HG03558 (cell line): ENCODE measurements around the gene FNTB.

ENCODE experiments used
- ATAC-seq: cut with Tn5 transposase; IDR thresholded peaks from one replicate; pipeline ENCODE4 v1.9.1; 2021; ENCODE audit warnings: moderate number of reproducible peaks; ENCODE audit not compliant: unreplicated experiment; ENCODE audit errors: extremely low read depth

FNTB gene

DNA sequence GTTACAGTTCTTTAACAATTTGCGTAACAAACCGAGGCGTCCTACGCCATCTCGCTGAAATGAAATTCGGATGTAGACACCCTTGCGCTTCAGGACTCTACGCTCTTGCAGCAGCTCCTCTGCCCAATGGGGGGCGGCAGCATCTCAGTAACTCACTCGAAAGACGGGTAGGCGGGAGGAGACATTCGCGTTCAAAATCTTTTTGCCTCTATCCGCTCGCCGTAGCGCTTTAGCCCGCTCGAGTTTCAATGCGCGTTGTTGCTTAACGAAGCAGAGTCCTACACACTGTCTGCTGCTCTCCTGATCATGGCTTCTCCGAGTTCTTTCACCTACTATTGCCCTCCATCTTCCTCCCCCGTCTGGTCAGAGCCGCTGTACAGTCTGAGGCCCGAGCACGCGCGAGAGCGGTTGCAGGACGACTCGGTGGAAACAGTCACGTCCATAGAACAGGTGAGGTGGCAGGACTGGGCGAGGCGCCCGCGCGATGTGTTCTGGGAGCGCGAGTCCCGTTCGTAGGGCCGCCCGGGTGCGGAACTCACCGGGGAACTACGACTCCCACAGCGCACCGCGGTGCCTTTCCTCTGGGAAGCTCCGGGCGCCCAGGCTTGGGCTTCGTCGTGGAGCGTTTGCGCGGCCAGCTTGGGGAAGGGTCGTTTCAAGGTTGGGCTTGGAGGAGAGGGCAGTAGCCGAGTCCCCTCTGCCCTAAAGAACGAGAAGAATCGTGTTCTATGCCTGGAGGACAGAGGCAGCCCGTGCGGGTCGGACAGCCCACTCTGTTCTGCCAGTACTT lies at the start of gene FNTB:
Gene FNTB (plus strand): TSS at position 248 of the 790 bp plus-strand sequence. CDS start 59 bp downstream, at position 307.
- ATAC-seq, result peak; percentile 79

GRCh38 chr14:64937171-64937820 lies 49.4 kb upstream of the FNTB start:
- no peak for ATAC-seq

- ATAC-seq, result no peak
Measured at GRCh38 chr14:64937821-64938193, 48.9 kb upstream of the FNTB start.

DNA sequence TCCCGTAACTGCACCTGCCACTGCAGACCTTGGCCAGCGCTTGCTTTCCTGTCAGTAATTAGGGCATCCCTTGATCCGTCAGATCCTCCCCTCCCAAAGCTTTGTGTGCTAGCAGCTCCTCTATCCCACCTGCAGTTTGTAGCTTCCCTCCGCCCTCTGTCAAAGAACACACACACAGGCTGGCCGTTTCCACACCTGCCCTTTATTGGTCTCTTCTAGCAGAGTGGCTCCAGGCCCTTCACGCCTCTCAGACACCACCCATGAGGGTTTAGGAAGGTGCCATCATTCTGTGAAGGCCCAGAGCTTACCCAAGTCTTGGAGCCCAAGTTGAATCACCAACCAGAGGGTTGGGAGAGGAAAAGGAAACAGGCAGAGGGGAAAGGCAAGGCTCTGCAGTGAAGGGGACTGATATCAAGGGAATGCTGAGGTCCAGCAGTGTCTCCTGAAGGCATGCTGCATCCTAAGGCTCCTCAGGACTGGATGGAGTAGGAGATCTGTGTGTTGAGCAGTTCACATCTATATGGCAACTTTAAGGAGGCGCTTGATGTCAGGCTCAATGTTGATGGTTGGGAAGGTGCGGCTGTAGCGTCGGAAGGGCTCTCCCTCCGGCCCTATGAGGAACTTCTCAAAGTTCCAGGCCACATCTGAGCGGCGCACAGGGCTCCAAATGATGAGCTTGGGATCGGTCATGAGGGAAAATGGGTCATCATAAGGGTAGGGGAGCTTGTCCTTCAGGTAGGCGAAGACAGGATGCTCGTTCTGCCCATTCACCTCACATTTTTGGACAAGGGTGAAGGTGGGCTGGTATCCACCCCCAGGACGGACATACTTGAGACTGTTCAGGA lies 47.5 kb upstream of the FNTB start:
- ATAC-seq, result no peak

DNA sequence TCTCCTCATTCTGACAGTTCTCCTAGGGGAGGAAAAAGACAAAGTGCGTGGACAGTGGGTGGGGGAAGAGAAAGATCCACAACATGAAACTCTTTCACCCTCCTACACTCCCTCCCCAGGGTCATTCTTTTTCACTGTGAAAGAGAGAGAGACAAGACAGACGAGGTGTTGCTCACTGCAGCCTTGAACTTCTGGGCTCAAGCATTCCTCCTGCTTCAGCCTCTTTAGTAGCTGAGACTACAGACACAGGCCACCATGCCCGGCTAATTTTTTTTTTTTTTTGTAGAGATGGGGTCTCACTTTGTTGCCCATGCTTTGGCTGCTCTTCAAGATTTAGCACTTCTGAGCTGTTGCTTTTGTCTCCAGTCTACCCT lies 46.9 kb upstream of the FNTB start:
- ATAC-seq, result no peak

DNA sequence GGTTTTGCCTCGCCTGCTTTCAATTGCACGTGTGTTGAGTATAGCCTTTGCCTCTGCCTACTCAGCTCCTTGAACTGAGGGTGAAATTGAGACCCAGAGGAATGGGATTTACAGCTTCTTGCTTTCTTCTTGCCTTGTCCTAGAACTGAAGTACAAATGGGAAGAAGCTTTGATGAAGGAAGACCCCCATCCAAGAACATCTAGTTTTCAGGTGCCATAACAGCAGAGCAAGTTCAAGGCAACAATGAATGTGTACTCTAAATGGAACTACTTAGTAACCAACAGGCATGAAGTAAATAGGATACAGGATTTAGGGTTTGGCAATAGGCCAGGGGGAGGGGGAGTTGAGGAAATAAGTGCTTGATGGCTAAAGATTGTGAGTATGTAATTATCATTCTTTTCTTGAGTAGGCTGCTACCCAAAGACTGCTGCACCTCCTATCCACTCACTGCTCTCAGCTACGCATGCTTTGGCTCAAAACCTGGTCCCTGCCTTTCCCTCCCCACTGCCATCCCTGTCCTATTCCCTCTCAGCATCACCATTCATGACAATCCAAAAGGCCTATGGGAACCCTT lies 46.3 kb upstream of the FNTB start:
- no peak for ATAC-seq

- no peak for ATAC-seq
Measured at GRCh38 chr14:64942531-64943111, 44.1 kb upstream of the FNTB start, which contains the start of gene GPX2. GPX2 (minus strand) TSS chr14:64942745; CDS start chr14:64942726, 19 bp downstream.

DNA sequence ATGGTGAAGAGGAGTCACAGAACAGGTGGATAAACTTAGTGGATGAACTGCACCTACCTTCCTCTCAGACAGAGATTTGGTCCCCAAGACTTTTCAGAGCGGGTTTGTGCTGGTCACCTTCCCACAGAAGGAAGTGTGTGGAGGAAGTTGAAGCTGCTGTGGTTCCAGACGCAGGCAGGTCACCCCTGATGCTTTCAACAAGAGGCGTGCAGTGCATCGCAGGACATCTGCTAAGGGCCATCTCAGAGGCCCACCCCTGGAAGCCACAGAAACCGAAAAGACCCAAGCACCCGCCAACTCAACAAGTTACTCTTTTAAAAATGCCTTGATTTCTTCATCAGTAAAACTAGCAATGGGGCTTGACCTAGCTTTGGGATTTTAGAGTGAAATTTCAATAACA lies 43.1 kb upstream of the FNTB start:
- no peak for ATAC-seq

DNA sequence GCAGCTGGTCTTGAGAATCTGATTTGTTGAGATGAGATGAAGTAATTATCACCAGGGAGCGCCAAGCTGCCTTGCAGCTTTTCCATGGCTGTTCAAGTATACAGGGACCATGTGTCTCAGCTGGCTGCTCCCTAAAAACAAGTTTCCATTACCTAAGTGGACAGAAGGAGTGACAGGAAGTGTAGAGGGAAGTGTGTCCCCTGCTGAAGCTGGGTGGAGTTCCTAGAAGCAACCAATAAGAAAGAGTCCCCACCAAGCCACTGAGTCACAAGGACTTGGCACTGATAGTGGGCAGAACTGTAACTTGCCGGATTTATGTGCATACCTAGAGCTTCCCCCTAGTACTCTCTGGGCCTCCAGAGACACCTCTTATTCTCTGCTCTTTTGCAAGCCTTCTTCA lies 42.7 kb upstream of the FNTB start:
- ATAC-seq, result no peak

GRCh38 chr14:64944861-64945260 lies 41.8 kb upstream of the FNTB start:
- ATAC-seq, result no peak

GRCh38 chr14:64945431-64946178 lies 41.1 kb upstream of the FNTB start:
- ATAC-seq, result no peak

- ATAC-seq, result no peak
Measured at GRCh38 chr14:64946310-64947045, 40.2 kb upstream of the FNTB start.

DNA sequence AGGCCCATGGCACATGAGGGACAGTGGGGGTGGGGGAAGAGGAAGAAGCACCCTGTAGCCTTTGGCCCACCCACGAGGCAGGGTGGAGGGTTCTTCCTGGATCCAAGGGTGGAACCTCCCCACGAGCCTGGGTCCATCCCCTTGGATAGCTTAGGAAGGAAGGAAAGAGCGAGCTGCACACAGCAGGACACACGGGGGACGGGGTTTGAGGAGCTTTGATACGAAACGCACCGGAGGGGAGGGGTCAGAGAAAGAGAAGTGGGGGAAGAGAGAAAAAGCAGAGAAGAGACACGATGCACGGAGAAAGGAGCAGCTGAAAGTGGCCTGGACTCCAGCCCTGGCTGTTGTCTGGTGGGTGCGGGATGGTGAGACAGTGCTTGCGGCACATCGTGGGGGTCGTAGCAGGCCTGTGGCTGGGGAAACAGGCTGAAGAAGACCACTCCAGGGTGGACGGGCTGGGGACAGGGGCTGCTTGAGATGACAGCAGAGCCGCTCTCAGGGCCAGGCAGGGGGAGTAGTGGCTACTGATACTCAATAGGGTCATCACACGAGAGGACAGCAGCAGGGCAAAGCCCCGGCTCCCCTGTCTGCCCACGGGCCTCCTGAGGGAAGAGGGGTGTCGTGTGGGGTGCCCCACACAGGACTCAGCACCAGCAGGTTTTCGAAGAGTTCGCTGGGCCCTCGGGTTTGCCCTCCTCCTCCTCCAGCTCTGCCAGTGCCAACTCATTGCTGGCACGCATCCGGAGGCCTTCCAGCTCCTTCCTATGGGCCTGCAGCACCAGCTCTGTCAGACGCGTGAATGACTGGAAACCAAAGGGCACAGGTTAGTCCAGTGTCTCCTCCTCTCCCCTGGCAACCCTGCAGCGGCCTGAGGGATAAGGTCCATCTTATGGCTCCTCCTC lies 38.7 kb upstream of the FNTB start:
- ATAC-seq, result no peak

DNA sequence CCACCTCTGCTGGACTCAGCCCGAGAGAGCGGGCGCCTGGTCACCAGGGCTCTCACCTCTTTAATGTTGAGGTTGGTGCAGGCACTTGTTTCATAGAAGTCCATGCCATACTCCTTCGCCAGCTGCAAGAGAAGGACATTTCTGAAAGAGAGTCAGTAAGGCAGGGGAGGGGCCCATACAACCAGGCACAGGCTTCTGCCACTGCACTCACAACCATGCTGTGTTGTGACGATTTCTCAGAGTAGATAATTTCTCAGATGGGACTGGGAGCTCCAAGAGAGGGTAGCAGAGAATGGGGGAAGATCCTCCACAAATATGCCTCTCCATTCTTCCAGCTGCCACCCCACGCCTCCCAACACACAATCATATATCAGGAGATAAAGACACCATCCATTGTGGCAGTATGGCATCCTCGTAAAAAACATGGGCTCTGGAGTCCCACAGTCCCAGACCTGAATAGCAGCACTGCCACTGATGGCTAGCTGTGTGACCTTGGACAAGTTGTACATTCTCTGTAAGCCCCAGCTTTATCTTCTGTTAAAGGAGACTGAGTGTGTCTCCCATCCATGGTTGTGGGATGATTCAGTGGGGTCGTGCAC lies 38.0 kb upstream of the FNTB start:
- no peak for ATAC-seq

GRCh38 chr14:64950889-64951288 lies 35.8 kb upstream of the FNTB start:
- ATAC-seq, result no peak

DNA sequence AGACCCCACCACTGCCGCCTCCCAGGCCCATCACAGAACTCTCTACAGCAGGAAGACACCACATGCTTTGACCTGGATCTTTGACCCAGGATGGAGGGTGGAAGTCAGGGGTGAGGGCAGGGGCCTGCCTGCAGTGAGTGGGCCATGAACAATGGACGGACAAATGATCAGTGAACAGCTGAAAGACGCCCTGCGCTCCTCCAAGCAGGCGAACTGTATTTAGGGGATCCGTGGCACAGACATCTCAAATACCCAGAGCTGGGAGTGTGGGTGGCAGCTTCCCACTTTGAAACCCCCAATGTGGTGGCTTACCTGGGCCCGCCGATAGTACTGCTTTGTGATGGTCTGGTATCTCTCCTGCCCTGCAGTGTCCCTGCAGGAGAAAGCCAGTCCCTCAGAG lies 35.4 kb upstream of the FNTB start:
- ATAC-seq, result no peak

GRCh38 chr14:64951724-64952123 lies 35.0 kb upstream of the FNTB start:
- no peak for ATAC-seq
